Right lobe of liver (tissue), 6 donors: Measurements from ENCODE around the gene SFTPA1. TPM values are rescaled to one million over a fixed set of nuclear protein-coding genes. Genes with fewer than 3 reads are reported as not detected.
A peak's percentile ranks its signal among the peaks of the same experiment; 100 is the strongest.
"Not testable (repeated sequence)": the region's sequence is repeated elsewhere in the genome, so short reads cannot be mapped to it uniquely, and the experiment has no call there.

Source experiments
- ATAC-seq, 4 donors: fragments of 200-7000 bp; cut with Tn5 transposase; one replicate each; pipeline ENCODE4 v1.9.1; 2020; ENCODE audit warnings: mild to moderate bottlenecking in 4 of 4, moderate library complexity in 4 of 4
- DNase-seq, 3 donors: peaks; one replicate each; pipeline ENCODE4 v3.0.0-alpha.2; 2020
- H3K27ac ChIP-seq, 3 donors: fragments of 200-600 bp; one replicate each; pipeline ENCODE4 v1.8.0; 2022
- H3K27me3 ChIP-seq, 2 donors: fragments of 200-600 bp; one replicate each; pipeline ENCODE4 v1.8.0; 2022
- H3K36me3 ChIP-seq, 4 donors: fragments of 200-600 bp; sonication (generic) in 1 of 4; one replicate each; pipeline versions ENCODE4 v1.5.1 to v1.8.0; 2017 to 2022; ENCODE audit warnings: control low read depth in 1 of 4
- H3K4me1 ChIP-seq, 4 donors: fragments of 200-600 bp; sonication (generic) in 1 of 4; one replicate each; pipeline versions ENCODE4 v1.5.1 to v1.8.0; 2017 to 2022; ENCODE audit warnings: control low read depth in 1 of 4
- H3K4me3 ChIP-seq, 3 donors: fragments of 200-600 bp; one replicate each; pipeline ENCODE4 v1.8.0; 2022
- H3K9me3 ChIP-seq, 4 donors: fragments of 200-600 bp; sonication (generic) in 1 of 4; one replicate each; pipeline versions ENCODE4 v1.5.1 to v1.8.0; 2017 to 2022; ENCODE audit warnings: control low read depth in 1 of 4
- CTCF ChIP-seq, 4 donors: fragments of 200-600 bp in 3 of 4; fragments of 450-650 bp in 1 of 4; IDR thresholded peaks; one replicate each; pipeline versions ENCODE4 v1.5.1 to v1.8.0; 2016 to 2022; ENCODE audit warnings: antibody characterized with exemption in 4 of 4, mild to moderate bottlenecking in 2 of 4
- POLR2A ChIP-seq: fragments of 450-650 bp; IDR thresholded peaks from one replicate; pipeline ENCODE4 v1.6.1; 2017; ENCODE audit warnings: antibody characterized with exemption, mild to moderate bottlenecking
- WGBS: methylation state at CpG from one replicate; pipeline ENCODE4 v1.1.6; 2018; ENCODE audit warnings: low coverage, low lambda C conversion rate; ENCODE audit not compliant: insufficient coverage; ENCODE audit errors: missing lambda C conversion rate; 5-methylcytosine and 5-hydroxymethylcytosine counted together
- intact Hi-C, 2 donors: fragments of 100-400 bp; cut with DNase I; formaldehyde crosslinking; loops; one replicate each; pipeline versions ENCODE4 v1.11.2 to v1.14.1; 2022
- long read RNA-seq: library from polyadenylated mRNA; unstranded; transcript quantifications from one replicate; pipeline ENCODE4 v2.0.0, GENCODE V29; 2019
- total RNA-seq, 6 experiments: library from RNA; depleted of rRNA in 2 of 6; stranded (reverse); fragments of >200 nt in 2 of 6; fragmentation: NEBNext Ultra II Directional in 3 of 6; extraction: Animal tissue kit (Norgen Biotek cat#: 25700) in 3 of 6; gene quantifications; one replicate each; pipeline versions ENCODE4 v1.1.0 to v1.2.4, GENCODE V29; 2016 to 2023
- donor health status: DM: no; HTN: yes; CAD: no.
- donor health status: DM: no; HTN: no; CAD: no.
- donor health status: DM: no; HTN: no; CAD: no.
- donor health status: DM: no; HTN: yes; CAD: no.
- donor health status: DM: no; HTN: yes; CAD: no.

SFTPA1 gene
- under 1 TPM in 3 of 6 experiments, not detected in 3; 0.12 to 0.40 (median 0.35) TPM for total RNA-seq
- long read RNA-seq = 0 reads

- intact Hi-C loops = no loop called here
- WGBS = 54% methylated on average over 2 of the region's 4 CpGs
- no peak within 1 kb of the TSS for H3K27ac ChIP-seq
- H3K9me3 ChIP-seq = no peaks in the 10 kb centered on the region
- H3K36me3 ChIP-seq = no peaks in the 10 kb centered on the region
- ATAC-seq = no peak
- no peaks in the 10 kb centered on the region for H3K27me3 ChIP-seq
- no peaks in the 10 kb centered on the region for H3K4me1 ChIP-seq
- TF ChIP-seq POLR2A = no peak
- TF ChIP-seq CTCF (IDR thresholded peaks at IDR 0.05) = no peak
- H3K4me3 ChIP-seq = no peak within 1 kb of the TSS
- no peak for DNase-seq
Measured at GRCh38 chr10:79610601-79611191, at the start of gene SFTPA1. Gene SFTPA1 (plus strand): TSS chr10:79610939. CDS start chr10:79611826, 887 bp downstream.

- TF ChIP-seq POLR2A (no peak), CTCF (IDR thresholded peaks at IDR 0.05) (no peak)
- Histone ChIP-seq H3K27me3 (no peaks in the 10 kb centered on the region), H3K9me3 (no peaks in the 10 kb centered on the region), H3K36me3 (no peaks in the 10 kb centered on the region), H3K27ac (peak overlapping the region in 1 of 3 donors; percentile 6), H3K4me1 (peaks cover 0 to 8% (median 3%) of the 10 kb centered on the region in 4 donors), H3K4me3 (no peak overlapping the region)
- WGBS = 17% methylated on average over 2 of the region's 3 CpGs
- DNase-seq (peak; percentile 47 to 73 (median 68)), ATAC-seq (peak; percentile 76 to 88 (median 84))
- intact Hi-C loops = no loop called here
Measured at GRCh38 chr10:79561257-79561656, 49.5 kb upstream of the SFTPA1 start.

GRCh38 chr10:79562135-79562756 is 48.5 kb upstream of the SFTPA1 start:
- no peaks in the 10 kb centered on the region for H3K27me3 ChIP-seq
- peak; percentile 82 to 87 (median 83) for DNase-seq
- intact Hi-C loops = no loop called here
- H3K9me3 ChIP-seq = no peaks in the 10 kb centered on the region
- ATAC-seq = peak; percentile 94 to 96 (median 96)
- 10% methylated on average over 10 of the region's 17 CpGs for WGBS
- no peak overlapping the region for H3K4me3 ChIP-seq
- H3K4me1 ChIP-seq = peaks cover 0 to 8% (median 3%) of the 10 kb centered on the region in 4 donors
- H3K27ac ChIP-seq = peak overlapping the region in 1 of 3 donors; percentile 6
- H3K36me3 ChIP-seq = no peaks in the 10 kb centered on the region
- TF ChIP-seq POLR2A (no peak), CTCF (IDR thresholded peaks at IDR 0.05) (peak; percentile 75 to 92 (median 91))

GRCh38 chr10:79563426-79563825 is 47.3 kb upstream of the SFTPA1 start:
- TF ChIP-seq CTCF (IDR thresholded peaks at IDR 0.05) = no peak
- no peak for TF ChIP-seq POLR2A
- no peak overlapping the region for H3K4me3 ChIP-seq
- WGBS = 44% methylated on average over 4 of the region's 4 CpGs
- H3K36me3 ChIP-seq = no peaks in the 10 kb centered on the region
- peaks cover 0 to 8% (median 3%) of the 10 kb centered on the region in 4 donors for H3K4me1 ChIP-seq
- DNase-seq (no peak), ATAC-seq (no peak)
- H3K9me3 ChIP-seq = no peaks in the 10 kb centered on the region
- intact Hi-C loops = no loop called here
- no peaks in the 10 kb centered on the region for H3K27me3 ChIP-seq
- no peak overlapping the region for H3K27ac ChIP-seq

GRCh38 chr10:79570624-79571023 is 40.1 kb upstream of the SFTPA1 start:
- intact Hi-C loops = not testable (repeated sequence)
- WGBS = 25% methylated on average over 1 of the region's 6 CpGs

More at GRCh38 chr10:79570624-79571023, 40.1 kb upstream of the SFTPA1 start:
- H3K4me3 ChIP-seq, H3K36me3 ChIP-seq, DNase-seq, H3K27ac ChIP-seq, H3K27me3 ChIP-seq, ATAC-seq, H3K4me1 ChIP-seq, H3K9me3 ChIP-seq: not testable (repeated sequence)
